H1 (cell line): ENCODE data around the gene PDC. TPM values are rescaled to one million over a fixed set of nuclear protein-coding genes. Genes with fewer than 3 reads are reported as not detected.

ENCODE experiments used
- CTCF ChIA-PET: fragments of 300-600 bp; sonication (Branson Sonifier 250); formaldehyde crosslinking; loops from one replicate; lab custom pipeline; 2021; ENCODE audit not compliant: partially characterized antibody; lab: Charles Lee
- POLR2A ChIA-PET: fragments of 300-600 bp; sonication (Branson Sonifier 250); formaldehyde crosslinking; loops from one replicate; lab custom pipeline; 2021; ENCODE audit warnings: inconsistent platforms; ENCODE audit not compliant: partially characterized antibody; lab: Charles Lee
- DNase-seq, 2 experiments: peaks; one replicate each; pipeline versions ENCODE4 v3.0.0 to v3.0.0-alpha.2; 2010 to 2022; ENCODE audit warnings: low spot score in 2 of 2, low read depth in 1 of 2, mixed read lengths in 1 of 2
- FAIRE-seq: peaks from 2 replicates; lab custom pipeline; 2011; peaks lifted over from hg19 to GRCh38; lab: Jason Lieb, UNC
- H2AFZ ChIP-seq: 2 replicates; pipeline ENCODE4 v1.8.1; 2012; ENCODE audit warnings: low read length, inconsistent platforms
- H2AK5ac ChIP-seq: 2 replicates; pipeline ENCODE4 v1.6.1; 2013; ENCODE audit warnings: low read depth, low read length
- H2BK120ac ChIP-seq: replicated peaks from 2 replicates; pipeline ENCODE3; 2013; ENCODE audit warnings: low read depth, low read length, inconsistent platforms
- H2BK12ac ChIP-seq: 2 replicates; pipeline ENCODE4 v1.6.1; 2013; ENCODE audit warnings: low read depth, low read length
- H2BK15ac ChIP-seq: 2 replicates; pipeline ENCODE4 v1.6.1; 2013; ENCODE audit warnings: low read length
- H2BK20ac ChIP-seq: 2 replicates; pipeline ENCODE4 v1.6.1; 2013; ENCODE audit warnings: low read length
- H2BK5ac ChIP-seq: 2 replicates; pipeline ENCODE4 v1.6.1; 2013; ENCODE audit warnings: low read depth, low read length
- H3K14ac ChIP-seq: 2 replicates; pipeline ENCODE4 v1.6.1; 2013; ENCODE audit warnings: inconsistent platforms; ENCODE audit not compliant: insufficient read length
- H3K18ac ChIP-seq: 2 replicates; pipeline ENCODE4 v1.6.1; 2013; ENCODE audit warnings: low read length; ENCODE audit errors: extremely low read depth
- H3K23ac ChIP-seq: 2 replicates; pipeline ENCODE4 v1.6.1; 2013; ENCODE audit warnings: inconsistent platforms; ENCODE audit not compliant: insufficient read length
- H3K23me2 ChIP-seq: 2 replicates; pipeline ENCODE4 v1.6.1; 2013; ENCODE audit warnings: low read depth, low read length
- H3K27ac ChIP-seq: 2 replicates; pipeline ENCODE4 v1.6.1; 2011; ENCODE audit warnings: low read depth, low read length, inconsistent platforms
- H3K27me3 ChIP-seq, 4 experiments: replicated peaks in 1 of 4; 1 replicate in 1 of 4; 2 replicates in 3 of 4; pipeline versions ENCODE4 v1.6.1 to v1.8.1; 2011 to 2013; ENCODE audit warnings: low read length in 3 of 4, mild to moderate bottlenecking in 3 of 4, inconsistent platforms in 2 of 4, mixed read lengths in 2 of 4, moderate library complexity in 1 of 4; ENCODE audit not compliant: control insufficient read depth in 3 of 4, insufficient read depth in 3 of 4; ENCODE audit errors: extremely low read depth in 1 of 4
- H3K36me3 ChIP-seq, 4 experiments: 2 replicates each; pipeline versions ENCODE4 v1.6.1 to v1.8.1; 2011 to 2013; ENCODE audit warnings: mild to moderate bottlenecking in 4 of 4, low read length in 3 of 4, moderate library complexity in 2 of 4, control low read depth in 1 of 4, inconsistent platforms in 1 of 4; ENCODE audit not compliant: insufficient read depth in 4 of 4, control insufficient read depth in 2 of 4
- H3K4ac ChIP-seq: replicated peaks from 2 replicates; pipeline ENCODE3; 2013; ENCODE audit warnings: low read length, low read depth, mixed read lengths, inconsistent platforms; ENCODE audit not compliant: insufficient read length
- H3K4me1 ChIP-seq, 4 experiments: replicated peaks in 1 of 4; 1 replicate in 1 of 4; 2 replicates in 3 of 4; pipeline versions ENCODE4 v1.6.1 to v1.8.1; 2011 to 2013; ENCODE audit warnings: low read length in 3 of 4, inconsistent platforms in 2 of 4, mixed read lengths in 1 of 4; ENCODE audit not compliant: insufficient read depth in 4 of 4, control insufficient read depth in 3 of 4
- H3K4me2 ChIP-seq, 2 experiments: 2 replicates each; pipeline versions ENCODE4 v1.6.1 to v1.8.1; 2011 to 2013; ENCODE audit warnings: low read depth in 2 of 2, low read length in 2 of 2, control low read depth in 1 of 2, inconsistent platforms in 1 of 2, mild to moderate bottlenecking in 1 of 2; ENCODE audit not compliant: insufficient read depth in 1 of 2
- H3K4me3 ChIP-seq, 4 experiments: fragments of 200-600, 300-600 bp in 1 of 4; sonication (generic), shearing (Covaris generic), sonication (Bioruptor Twin) in 1 of 4; 2 replicates each; pipeline versions ENCODE4 v1.5.1 to v1.8.1; 2011 to 2016; ENCODE audit warnings: low read length in 4 of 4, low read depth in 3 of 4, control low read depth in 2 of 4, inconsistent platforms in 2 of 4, mild to moderate bottlenecking in 2 of 4, mixed read lengths in 1 of 4, moderate library complexity in 1 of 4; ENCODE audit not compliant: insufficient read depth in 2 of 4; ENCODE audit errors: extremely low read depth in 1 of 4
- H3K56ac ChIP-seq: replicated peaks from 2 replicates; pipeline ENCODE3; 2013; ENCODE audit warnings: low read depth, mild to moderate bottlenecking, mixed read lengths, low read length, inconsistent platforms; ENCODE audit not compliant: insufficient read length
- H3K79me1 ChIP-seq: 2 replicates; pipeline ENCODE4 v1.6.1; 2013; ENCODE audit warnings: low read depth, low read length, control low read depth
- H3K79me2 ChIP-seq, 2 experiments: 2 replicates each; pipeline versions ENCODE4 v1.6.1 to v1.8.1; 2012 to 2013; ENCODE audit warnings: low read length in 2 of 2, mild to moderate bottlenecking in 2 of 2, inconsistent platforms in 1 of 2; ENCODE audit not compliant: insufficient read depth in 2 of 2, control insufficient read depth in 1 of 2
- H3K9ac ChIP-seq, 4 experiments: replicated peaks in 1 of 4; 1 replicate in 1 of 4; 2 replicates in 3 of 4; pipeline versions ENCODE4 v1.6.1 to v1.8.1; 2011 to 2013; ENCODE audit warnings: low read depth in 3 of 4, low read length in 3 of 4, control low read depth in 2 of 4, mild to moderate bottlenecking in 2 of 4, moderate library complexity in 2 of 4, inconsistent platforms in 1 of 4; ENCODE audit errors: extremely low read depth in 1 of 4
- H3K9me3 ChIP-seq, 2 experiments: 2 replicates each; pipeline versions ENCODE4 v1.6.1 to v1.8.1; 2012 to 2013; ENCODE audit warnings: mild to moderate bottlenecking in 2 of 2, moderate library complexity in 2 of 2, control low read depth in 1 of 2, inconsistent platforms in 1 of 2, low read depth in 1 of 2, low read length in 1 of 2, mixed read lengths in 1 of 2; ENCODE audit not compliant: insufficient read depth in 2 of 2
- H4K20me1 ChIP-seq, 2 experiments: replicated peaks in 1 of 2; 2 replicates each; pipeline versions ENCODE3 to v1.8.1; 2011 to 2013; ENCODE audit warnings: inconsistent platforms in 2 of 2, low read length in 2 of 2, mild to moderate bottlenecking in 1 of 2; ENCODE audit not compliant: insufficient read depth in 2 of 2, control insufficient read depth in 1 of 2
- H4K5ac ChIP-seq: 2 replicates; pipeline ENCODE4 v1.6.1; 2013; ENCODE audit warnings: low read length, low read depth, mixed read lengths, inconsistent platforms; ENCODE audit not compliant: insufficient read length
- H4K8ac ChIP-seq: 2 replicates; pipeline ENCODE4 v1.8.0; 2013; ENCODE audit warnings: mild to moderate bottlenecking, moderate library complexity, low read length, inconsistent platforms; ENCODE audit not compliant: insufficient read depth; ENCODE audit errors: extremely low read depth
- H4K91ac ChIP-seq: replicated peaks from 2 replicates; pipeline ENCODE3; 2013; ENCODE audit warnings: low read length, mixed read lengths, inconsistent platforms; ENCODE audit not compliant: insufficient read length
- CHD1 ChIP-seq: IDR thresholded peaks from 2 replicates; pipeline ENCODE4 v1.6.1; 2012; ENCODE audit warnings: low read depth, low read length, improper control_type of control experiment
- CREB1 ChIP-seq: IDR thresholded peaks from 2 replicates; pipeline ENCODE4 v1.6.1; 2012; ENCODE audit warnings: inconsistent platforms
- GABPA ChIP-seq: IDR thresholded peaks from 2 replicates; pipeline ENCODE4 v1.6.1; 2011; ENCODE audit warnings: mild to moderate bottlenecking, low read length, moderate library complexity, borderline replicate concordance; ENCODE audit not compliant: insufficient read depth
- GTF2F1 ChIP-seq: IDR thresholded peaks from 2 replicates; pipeline ENCODE4 v1.6.1; 2012; ENCODE audit warnings: low read depth, low read length, improper control_type of control experiment, borderline replicate concordance
- KDM5A ChIP-seq: fragments of 200-600 bp; IDR thresholded peaks from 2 replicates; pipeline ENCODE4 v1.7.1; 2012; ENCODE audit warnings: mild to moderate bottlenecking, low read length, inconsistent platforms, mixed read lengths
- NRF1 ChIP-seq: IDR thresholded peaks from 2 replicates; pipeline ENCODE4 v1.6.1; 2011; ENCODE audit warnings: mild to moderate bottlenecking, low read depth, low read length, improper control_type of control experiment
- PHF8 ChIP-seq: fragments of 200-600 bp; sonication (generic); conservative IDR thresholded peaks from 2 replicates; pipeline ENCODE4 v1.7.1; 2012; ENCODE audit warnings: low read depth, mild to moderate bottlenecking, inconsistent platforms, low read length, moderate library complexity
- POU5F1 ChIP-seq: IDR thresholded peaks from 2 replicates; pipeline ENCODE4 v1.6.1; 2011; ENCODE audit warnings: low read depth, mild to moderate bottlenecking, low read length, moderate library complexity
- RAD21 ChIP-seq, 2 experiments: IDR thresholded peaks in 1 of 2; conservative IDR thresholded peaks in 1 of 2; 2 replicates each; pipeline ENCODE4 v1.6.1; 2011; ENCODE audit warnings: low read depth in 2 of 2, low read length in 2 of 2, improper control_type of control experiment in 1 of 2, inconsistent platforms in 1 of 2, mild to moderate bottlenecking in 1 of 2, moderate library complexity in 1 of 2
- RNF2 ChIP-seq: fragments of 200-900, 300-1000 bp; sonication (generic); IDR thresholded peaks from 2 replicates; pipeline ENCODE4 v1.7.1; 2016; ENCODE audit warnings: borderline replicate concordance, low read depth, mild to moderate bottlenecking, antibody characterized with exemption, low read length; ENCODE audit not compliant: poor library complexity, severe bottlenecking; ENCODE audit errors: missing control alignments
- SIN3A ChIP-seq, 2 experiments: IDR thresholded peaks in 1 of 2; conservative IDR thresholded peaks in 1 of 2; 2 replicates each; pipeline ENCODE4 v1.6.1; 2011 to 2012; ENCODE audit warnings: low read length in 2 of 2, improper control_type of control experiment in 1 of 2, low read depth in 1 of 2, mild to moderate bottlenecking in 1 of 2
- TBP ChIP-seq: IDR thresholded peaks from 2 replicates; pipeline ENCODE4 v1.6.1; 2011; ENCODE audit warnings: low read depth, low read length, improper control_type of control experiment
- YY1 ChIP-seq: IDR thresholded peaks from 2 replicates; pipeline ENCODE4 v1.6.1; 2011; ENCODE audit warnings: low read depth, mild to moderate bottlenecking, low read length
- WGBS, 2 experiments: shearing (Covaris generic) in 1 of 2; methylation state at CpG; one replicate each; pipeline versions ENCODE4 v1.1.6 to v1.1.7; 2013 to 2015; ENCODE audit warnings: low lambda C conversion rate in 2 of 2, mixed read lengths in 2 of 2, inconsistent platforms in 1 of 2, low coverage in 1 of 2, missing lambda C conversion rate in 1 of 2; ENCODE audit not compliant: insufficient replicate concordance in 2 of 2, insufficient coverage in 1 of 2, insufficient read length in 1 of 2; ENCODE audit errors: extremely low coverage in 1 of 2, missing lambda C conversion rate in 1 of 2; 5-methylcytosine and 5-hydroxymethylcytosine counted together
- polyA plus RNA-seq, 7 experiments: library from polyadenylated mRNA; depleted of rRNA in 3 of 7; stranded (reverse) in 5 of 7; unstranded in 2 of 7; fragments of >200 nt in 5 of 7; fragments of 200-250 nt in 2 of 7; gene quantifications; 1 replicate in 5 of 7; 2 replicates in 1 of 7; 4 replicates in 1 of 7; pipeline versions ENCODE4 v1.2.1 to v1.2.3, GENCODE V29; 2011 to 2013; ENCODE audit warnings: missing spikeins in 2 of 7, mixed read lengths in 2 of 7
- total RNA-seq: library from RNA; stranded (reverse); fragmentation: NEBNext Ultra II Directional; extraction: Animal tissue kit (Norgen Biotek cat#: 25700); gene quantifications from 2 replicates; pipeline ENCODE4 v1.2.1, GENCODE V29; 2021

PDC gene
- total and polyA plus RNA-seq, 2 of the 8 experiments (the other 6 are each of a cell fraction or from before 2014, with no cell fraction given), result not detected

DNA sequence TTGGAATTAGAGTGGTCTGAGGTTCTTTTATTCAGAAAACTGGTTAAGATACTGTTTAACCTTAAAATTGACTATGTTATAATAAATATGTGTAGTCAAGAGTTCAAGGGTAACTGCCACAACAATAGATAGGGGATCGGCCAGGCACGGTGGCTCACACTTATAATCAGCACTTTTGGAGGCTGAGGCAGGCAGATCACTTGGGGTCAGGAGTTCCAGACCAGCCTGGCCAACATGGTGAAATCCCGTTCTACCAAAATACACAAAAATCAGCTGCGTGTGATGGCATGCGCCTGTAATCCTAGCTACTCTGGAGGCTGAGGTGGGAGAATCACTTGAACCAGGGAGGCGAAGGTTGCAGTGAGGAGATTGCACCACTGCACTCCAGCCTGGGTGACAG lies 39.5 kb downstream of the PDC start:
- Histone ChIP-seq H3K18ac (no peak overlapping the region), H4K5ac (no peak overlapping the region), H3K4me3 (no peak overlapping the region), H3K4me2 (no peak overlapping the region), H3K36me3 (peaks cover 0 to 26% (median 1%) of the 10 kb centered on the region in 4 experiments; a peak in 6 of 8 replicates), H3K79me2 (no peaks in the 10 kb centered on the region), H3K56ac (no peak overlapping the region), H2AFZ (no peak overlapping the region), H2BK15ac (no peak overlapping the region), H4K20me1 (no peaks in the 10 kb centered on the region), H3K9me3 (no peaks in the 10 kb centered on the region), H3K9ac (no peak overlapping the region), H3K14ac (no peak overlapping the region), H4K91ac (no peak overlapping the region), H3K27ac (no peak overlapping the region), H4K8ac (no peak overlapping the region), H3K23ac (no peak overlapping the region), H2BK5ac (no peak overlapping the region), H2BK12ac (no peak overlapping the region), H3K4ac (no peak overlapping the region), H2BK20ac (no peak overlapping the region), H3K27me3 (no peaks in the 10 kb centered on the region), H3K4me1 (no peaks in the 10 kb centered on the region), H2BK120ac (no peak overlapping the region), H2AK5ac (no peak overlapping the region), H3K79me1 (no peaks in the 10 kb centered on the region), H3K23me2 (no peaks in the 10 kb centered on the region)
- ChIA-PET CTCF (interaction anchor here (0.9 to 1.6 kb wide), 3 partner anchors 16 to 91 kb away, joined by 3 to 4 read pairs (median 3); no protein-coding TSS in a partner anchor), POLR2A (interaction anchor here (1.0 kb wide), 1 partner anchor 100 kb away, joined by 3 read pairs; no protein-coding TSS in a partner anchor)
- no peak for TF ChIP-seq YY1
- no peak for TF ChIP-seq POU5F1
- no peak for TF ChIP-seq CHD1
- no peak for TF ChIP-seq RAD21 (IDR thresholded peaks at IDR 0.05 in 1 of 2, conservative IDR thresholded peaks at IDR 0.05 in 1 of 2; ENCODE audit: low read depth in 2 of 2, low read length in 2 of 2)
- no peak for TF ChIP-seq GTF2F1
- no peak for TF ChIP-seq RNF2
- no peak for TF ChIP-seq CREB1
- no peak for TF ChIP-seq TBP
- no peak for TF ChIP-seq NRF1
- no peak for TF ChIP-seq GABPA
- no peak for TF ChIP-seq KDM5A
- TF ChIP-seq SIN3A (conservative IDR thresholded peaks at IDR 0.05 in 1 of 2, IDR thresholded peaks at IDR 0.05 in 1 of 2; ENCODE audit: low read depth in 1 of 2, low read length in 2 of 2), result no peak
- no peak for TF ChIP-seq PHF8
- 90% methylated on average over 6 of the region's 6 CpGs; no CpG with 5 or more reads in 1 of the 2 experiments for WGBS, 2 experiments
- no peak for DNase-seq
- no peak for FAIRE-seq
